ENCODE data around the gene PTHLH. TPM values are rescaled to one million over a fixed set of nuclear protein-coding genes. Genes with fewer than 3 reads are reported as not detected.

PTHLH gene
- total and polyA plus RNA-seq, 2 experiments from 2014 or later = not detected

GRCh38 chr12:27934276-27934675 is 38.3 kb downstream of the PTHLH start:
- no peaks in the 10 kb centered on the region for H3K9me3 Mint-ChIP-seq
- peaks cover 2% of the 10 kb centered on the region for H3K27me3 Mint-ChIP-seq (ENCODE audit: insufficient read depth, low read depth, poor library complexity)
- Histone ChIP-seq H3K27ac (ENCODE audit: low read depth) (no peak overlapping the region), H2AFZ (no peak overlapping the region), H3F3A (replicated peaks; ENCODE audit: low read depth) (no peaks in the 10 kb centered on the region), H3K9me2 (ENCODE audit: insufficient read depth) (peaks cover 4% of the 10 kb centered on the region; the same call in 1 of the 2 replicates), H4K20me1 (replicated peaks; ENCODE audit: insufficient read depth) (no peaks in the 10 kb centered on the region), H3K36me3 (ENCODE audit: insufficient read depth) (no peaks in the 10 kb centered on the region), H3K4me2 (no peak overlapping the region), H3K4me3 (no peak overlapping the region), H3K27me3 (ENCODE audit: insufficient read depth) (no peaks in the 10 kb centered on the region), H3K4me1 (ENCODE audit: insufficient read depth) (no peaks in the 10 kb centered on the region), H3K79me2 (replicated peaks; ENCODE audit: insufficient read depth) (no peaks in the 10 kb centered on the region)
- H3K4me1 Mint-ChIP-seq = no peaks in the 10 kb centered on the region
- no peak for DNase-seq (ENCODE audit: low spot score)
- no peak overlapping the region for H3K4me3 Mint-ChIP-seq
- no peak for ATAC-seq
- H3K27ac Mint-ChIP-seq = no peak overlapping the region
- H3K36me3 Mint-ChIP-seq (ENCODE audit: low read depth) = no peaks in the 10 kb centered on the region
- TF ChIP-seq, protein P1, sequence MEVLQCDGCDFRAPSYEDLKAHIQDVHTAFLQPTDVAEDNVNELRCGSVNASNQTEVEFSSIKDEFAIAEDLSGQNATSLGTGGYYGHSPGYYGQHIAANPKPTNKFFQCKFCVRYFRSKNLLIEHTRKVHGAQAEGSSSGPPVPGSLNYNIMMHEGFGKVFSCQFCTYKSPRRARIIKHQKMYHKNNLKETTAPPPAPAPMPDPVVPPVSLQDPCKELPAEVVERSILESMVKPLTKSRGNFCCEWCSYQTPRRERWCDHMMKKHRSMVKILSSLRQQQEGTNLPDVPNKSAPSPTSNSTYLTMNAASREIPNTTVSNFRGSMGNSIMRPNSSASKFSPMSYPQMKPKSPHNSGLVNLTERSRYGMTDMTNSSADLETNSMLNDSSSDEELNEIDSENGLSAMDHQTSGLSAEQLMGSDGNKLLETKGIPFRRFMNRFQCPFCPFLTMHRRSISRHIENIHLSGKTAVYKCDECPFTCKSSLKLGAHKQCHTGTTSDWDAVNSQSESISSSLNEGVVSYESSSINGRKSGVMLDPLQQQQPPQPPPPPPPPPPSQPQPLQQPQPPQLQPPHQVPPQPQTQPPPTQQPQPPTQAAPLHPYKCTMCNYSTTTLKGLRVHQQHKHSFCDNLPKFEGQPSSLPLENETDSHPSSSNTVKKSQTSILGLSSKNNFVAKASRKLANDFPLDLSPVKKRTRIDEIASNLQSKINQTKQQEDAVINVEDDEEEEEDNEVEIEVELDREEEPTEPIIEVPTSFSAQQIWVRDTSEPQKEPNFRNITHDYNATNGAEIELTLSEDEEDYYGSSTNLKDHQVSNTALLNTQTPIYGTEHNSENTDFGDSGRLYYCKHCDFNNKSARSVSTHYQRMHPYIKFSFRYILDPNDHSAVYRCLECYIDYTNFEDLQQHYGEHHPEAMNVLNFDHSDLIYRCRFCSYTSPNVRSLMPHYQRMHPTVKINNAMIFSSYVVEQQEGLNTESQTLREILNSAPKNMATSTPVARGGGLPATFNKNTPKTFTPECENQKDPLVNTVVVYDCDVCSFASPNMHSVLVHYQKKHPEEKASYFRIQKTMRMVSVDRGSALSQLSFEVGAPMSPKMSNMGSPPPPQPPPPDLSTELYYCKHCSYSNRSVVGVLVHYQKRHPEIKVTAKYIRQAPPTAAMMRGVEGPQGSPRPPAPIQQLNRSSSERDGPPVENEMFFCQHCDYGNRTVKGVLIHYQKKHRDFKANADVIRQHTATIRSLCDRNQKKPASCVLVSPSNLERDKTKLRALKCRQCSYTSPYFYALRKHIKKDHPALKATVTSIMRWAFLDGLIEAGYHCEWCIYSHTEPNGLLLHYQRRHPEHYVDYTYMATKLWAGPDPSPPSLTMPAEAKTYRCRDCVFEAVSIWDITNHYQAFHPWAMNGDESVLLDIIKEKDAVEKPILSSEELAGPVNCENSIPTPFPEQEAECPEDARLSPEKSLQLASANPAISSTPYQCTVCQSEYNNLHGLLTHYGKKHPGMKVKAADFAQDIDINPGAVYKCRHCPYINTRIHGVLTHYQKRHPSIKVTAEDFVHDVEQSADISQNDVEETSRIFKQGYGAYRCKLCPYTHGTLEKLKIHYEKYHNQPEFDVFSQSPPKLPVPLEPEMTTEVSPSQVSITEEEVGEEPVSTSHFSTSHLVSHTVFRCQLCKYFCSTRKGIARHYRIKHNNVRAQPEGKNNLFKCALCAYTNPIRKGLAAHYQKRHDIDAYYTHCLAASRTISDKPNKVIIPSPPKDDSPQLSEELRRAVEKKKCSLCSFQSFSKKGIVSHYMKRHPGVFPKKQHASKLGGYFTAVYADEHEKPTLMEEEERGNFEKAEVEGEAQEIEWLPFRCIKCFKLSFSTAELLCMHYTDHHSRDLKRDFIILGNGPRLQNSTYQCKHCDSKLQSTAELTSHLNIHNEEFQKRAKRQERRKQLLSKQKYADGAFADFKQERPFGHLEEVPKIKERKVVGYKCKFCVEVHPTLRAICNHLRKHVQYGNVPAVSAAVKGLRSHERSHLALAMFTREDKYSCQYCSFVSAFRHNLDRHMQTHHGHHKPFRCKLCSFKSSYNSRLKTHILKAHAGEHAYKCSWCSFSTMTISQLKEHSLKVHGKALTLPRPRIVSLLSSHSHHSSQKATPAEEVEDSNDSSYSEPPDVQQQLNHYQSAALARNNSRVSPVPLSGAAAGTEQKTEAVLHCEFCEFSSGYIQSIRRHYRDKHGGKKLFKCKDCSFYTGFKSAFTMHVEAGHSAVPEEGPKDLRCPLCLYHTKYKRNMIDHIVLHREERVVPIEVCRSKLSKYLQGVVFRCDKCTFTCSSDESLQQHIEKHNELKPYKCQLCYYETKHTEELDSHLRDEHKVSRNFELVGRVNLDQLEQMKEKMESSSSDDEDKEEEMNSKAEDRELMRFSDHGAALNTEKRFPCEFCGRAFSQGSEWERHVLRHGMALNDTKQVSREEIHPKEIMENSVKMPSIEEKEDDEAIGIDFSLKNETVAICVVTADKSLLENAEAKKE (CRISPR knock-in tag; IDR thresholded peaks at IDR 0.05) = no peak
- no peak for TF ChIP-seq EZH2phosphoT487 (IDR thresholded peaks at IDR 0.05; ENCODE audit: unreplicated experiment)
- TF ChIP-seq POLR2AphosphoS5 (IDR thresholded peaks at IDR 0.05; ENCODE audit: low read depth) = no peak

GRCh38 chr12:27931390-27931789 is 41.1 kb downstream of the PTHLH start:
- Histone ChIP-seq H3K79me2 (replicated peaks; ENCODE audit: insufficient read depth) (no peaks in the 10 kb centered on the region), H4K20me1 (replicated peaks; ENCODE audit: insufficient read depth) (no peaks in the 10 kb centered on the region), H2AFZ (no peak overlapping the region), H3K27me3 (ENCODE audit: insufficient read depth) (no peaks in the 10 kb centered on the region), H3K36me3 (ENCODE audit: insufficient read depth) (no peaks in the 10 kb centered on the region), H3K4me2 (no peak overlapping the region), H3K4me3 (no peak overlapping the region), H3K9me2 (ENCODE audit: insufficient read depth) (peaks cover 4% of the 10 kb centered on the region; the same call in 1 of the 2 replicates), H3F3A (replicated peaks; ENCODE audit: low read depth) (no peaks in the 10 kb centered on the region), H3K4me1 (ENCODE audit: insufficient read depth) (no peaks in the 10 kb centered on the region), H3K27ac (ENCODE audit: low read depth) (no peak overlapping the region)
- Mint-ChIP-seq H3K36me3 (ENCODE audit: low read depth) (no peaks in the 10 kb centered on the region), H3K27ac (no peak overlapping the region), H3K4me1 (no peaks in the 10 kb centered on the region), H3K9me3 (no peaks in the 10 kb centered on the region), H3K27me3 (ENCODE audit: insufficient read depth, low read depth, poor library complexity) (no peaks in the 10 kb centered on the region), H3K4me3 (no peak overlapping the region)
- DNase-seq (ENCODE audit: low spot score) = no peak
- no peak for ATAC-seq
- TF ChIP-seq ZNF114 (CRISPR knock-in tag; IDR thresholded peaks at IDR 0.05) (no peak), STAT1 (IDR thresholded peaks at IDR 0.05; ENCODE audit: unreplicated experiment) (no peak), CREB1 (CRISPR knock-in tag; IDR thresholded peaks at IDR 0.05; ENCODE audit: low read depth) (no peak), EZH2phosphoT487 (IDR thresholded peaks at IDR 0.05; ENCODE audit: unreplicated experiment) (no peak)
- TF ChIP-seq, protein P2, sequence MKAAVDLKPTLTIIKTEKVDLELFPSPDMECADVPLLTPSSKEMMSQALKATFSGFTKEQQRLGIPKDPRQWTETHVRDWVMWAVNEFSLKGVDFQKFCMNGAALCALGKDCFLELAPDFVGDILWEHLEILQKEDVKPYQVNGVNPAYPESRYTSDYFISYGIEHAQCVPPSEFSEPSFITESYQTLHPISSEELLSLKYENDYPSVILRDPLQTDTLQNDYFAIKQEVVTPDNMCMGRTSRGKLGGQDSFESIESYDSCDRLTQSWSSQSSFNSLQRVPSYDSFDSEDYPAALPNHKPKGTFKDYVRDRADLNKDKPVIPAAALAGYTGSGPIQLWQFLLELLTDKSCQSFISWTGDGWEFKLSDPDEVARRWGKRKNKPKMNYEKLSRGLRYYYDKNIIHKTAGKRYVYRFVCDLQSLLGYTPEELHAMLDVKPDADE (IDR thresholded peaks at IDR 0.05) = no peak

Data from GM23338 (cell line).